Gastroesophageal sphincter (tissue), 3 donors: Measurements from ENCODE around the gene ERMAP.
"Not testable (repeated sequence)": the region's sequence is repeated elsewhere in the genome, so short reads cannot be mapped to it uniquely, and the experiment has no call there.

Experiments used
- CTCF ChIP-seq, 4 experiments: fragments of 200-600 bp in 2 of 4; fragments of 450-650 bp in 2 of 4; sonication (generic) in 1 of 4; IDR thresholded peaks; one replicate each; pipeline ENCODE4 v1.5.1; 2017 to 2019; ENCODE audit warnings: antibody characterized with exemption in 4 of 4, mild to moderate bottlenecking in 2 of 4, moderate library complexity in 2 of 4
- EP300 ChIP-seq: sonication (generic); formaldehyde crosslinking; IDR thresholded peaks from one replicate; pipeline ENCODE4 v1.6.1; 2017; ENCODE audit warnings: antibody characterized with exemption, mild to moderate bottlenecking
- POLR2AphosphoS5 ChIP-seq: sonication (generic); formaldehyde crosslinking; IDR thresholded peaks from one replicate; pipeline ENCODE4 v1.6.1; 2017; ENCODE audit warnings: antibody characterized with exemption

DNA sequence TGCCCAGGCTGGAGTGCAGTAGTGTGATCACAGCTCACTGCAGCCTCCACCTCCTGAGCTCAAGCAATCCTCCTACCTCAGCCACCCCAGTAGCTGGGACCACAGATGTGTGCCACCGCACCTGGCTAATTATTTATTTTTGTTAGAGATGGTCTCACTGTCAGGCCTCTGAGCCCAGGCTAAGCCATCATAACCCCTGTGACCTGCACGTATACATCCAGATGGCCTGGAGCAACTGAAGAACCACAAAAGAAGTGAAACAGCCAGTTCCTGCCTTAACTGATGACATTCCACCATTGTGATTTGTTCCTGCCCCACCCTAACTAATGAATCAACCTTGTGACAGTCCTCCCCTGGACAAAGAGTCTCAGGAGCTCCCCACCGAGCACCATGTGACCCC lies 39.6 kb downstream of the ERMAP start:
- not testable (repeated sequence) for TF ChIP-seq POLR2AphosphoS5; CTCF (IDR thresholded peaks at IDR 0.05); EP300
